SH-SY5Y (cell line): Measurements from ENCODE around the gene KRT28.

Experiments
- GATA2 ChIP-seq: IDR thresholded peaks from 2 replicates; pipeline ENCODE4 v1.6.1; 2011; ENCODE audit warnings: mild to moderate bottlenecking, low read depth, low read length
- GATA3 ChIP-seq: IDR thresholded peaks from 2 replicates; pipeline ENCODE4 v1.6.1; 2011; ENCODE audit warnings: low read depth, mild to moderate bottlenecking, low read length, moderate library complexity

Gene KRT28

DNA sequence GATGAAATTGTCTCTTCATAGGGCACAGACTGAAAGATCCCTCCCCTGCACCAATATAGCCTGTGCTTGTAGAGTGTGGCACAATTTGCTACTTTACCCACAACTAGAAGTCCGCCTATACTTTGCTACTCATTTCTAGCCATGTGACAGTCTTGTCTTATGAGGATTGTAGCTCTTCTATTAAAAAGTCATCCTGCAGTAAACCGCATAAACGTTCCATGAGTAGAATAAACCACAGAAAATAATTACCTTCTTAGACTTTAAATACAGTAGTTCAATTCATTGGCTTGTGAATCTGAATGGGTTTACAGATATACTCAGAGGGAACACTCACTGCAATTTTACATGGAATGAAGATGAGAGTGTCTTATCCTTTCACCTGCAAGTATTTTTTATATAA lies 21.8 kb downstream of the KRT28 start:
- TF ChIP-seq GATA3: no peak
- no peak for TF ChIP-seq GATA2

DNA sequence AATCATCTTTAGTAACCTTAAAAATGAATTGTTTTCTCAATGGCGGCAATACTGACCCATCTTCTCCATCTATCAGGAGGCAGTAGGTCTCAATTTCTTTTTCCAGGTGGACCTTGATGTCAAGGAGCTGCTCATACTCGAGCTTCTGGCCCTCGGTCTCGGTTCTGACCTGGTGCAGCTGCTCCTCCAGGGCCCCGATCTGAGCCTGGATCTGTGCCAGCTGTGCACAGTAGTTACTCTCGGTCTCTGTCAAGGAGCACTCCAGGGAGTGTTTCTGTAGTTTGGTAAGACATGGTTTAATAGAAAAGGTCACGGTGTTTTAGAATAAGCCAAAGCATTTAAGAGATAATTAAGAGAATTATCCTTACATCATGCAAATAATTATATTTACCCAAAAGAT lies 22.3 kb downstream of the KRT28 start:
- TF ChIP-seq GATA3: no peak
- no peak for TF ChIP-seq GATA2

DNA sequence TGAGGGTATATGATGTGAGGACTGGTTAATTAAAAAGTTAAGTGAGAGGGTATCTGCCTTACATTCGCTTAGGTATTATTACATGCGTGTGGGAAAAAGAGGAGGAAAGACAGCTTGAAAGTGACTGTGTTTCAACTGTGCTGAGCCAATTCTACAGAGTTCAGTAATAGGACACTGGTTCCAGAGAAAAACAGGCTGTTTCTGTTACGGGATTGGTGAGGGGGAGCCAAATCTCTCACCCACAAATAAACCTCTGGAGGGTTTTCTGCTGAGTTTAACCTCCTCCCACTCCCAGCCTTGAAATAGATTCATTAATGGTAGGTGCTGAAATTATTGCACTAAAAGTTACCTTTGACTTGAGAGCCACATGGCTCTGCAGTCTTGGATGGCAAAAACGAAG lies 23.8 kb downstream of the KRT28 start:
- TF ChIP-seq GATA3 (no peak), GATA2 (no peak)

DNA sequence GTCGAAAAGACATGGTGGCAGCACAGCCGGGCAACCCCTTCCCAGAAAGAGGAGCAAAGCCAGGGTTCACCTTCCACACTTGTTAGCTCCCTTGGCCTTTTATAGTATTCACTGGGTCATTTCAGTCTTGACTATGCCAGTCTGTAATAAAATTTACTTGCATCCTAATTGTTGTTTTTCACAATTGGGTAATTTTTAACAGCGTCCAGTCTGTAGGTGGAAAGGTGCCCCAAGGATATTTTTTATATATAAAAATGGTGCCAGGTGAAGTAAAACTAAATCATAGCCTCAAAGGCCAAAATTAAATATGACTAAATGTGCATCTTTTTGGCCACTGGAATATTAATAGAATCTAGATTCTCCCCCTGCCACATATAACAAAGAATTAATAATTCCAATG lies 27.7 kb downstream of the KRT28 start, which contains the start of gene KRT26:
TSS of gene KRT26 (minus strand) at position 101 of the 400 bp plus-strand sequence. CDS start at position 13, 88 bp downstream.
- TF ChIP-seq GATA2 (no peak), GATA3 (no peak)

DNA sequence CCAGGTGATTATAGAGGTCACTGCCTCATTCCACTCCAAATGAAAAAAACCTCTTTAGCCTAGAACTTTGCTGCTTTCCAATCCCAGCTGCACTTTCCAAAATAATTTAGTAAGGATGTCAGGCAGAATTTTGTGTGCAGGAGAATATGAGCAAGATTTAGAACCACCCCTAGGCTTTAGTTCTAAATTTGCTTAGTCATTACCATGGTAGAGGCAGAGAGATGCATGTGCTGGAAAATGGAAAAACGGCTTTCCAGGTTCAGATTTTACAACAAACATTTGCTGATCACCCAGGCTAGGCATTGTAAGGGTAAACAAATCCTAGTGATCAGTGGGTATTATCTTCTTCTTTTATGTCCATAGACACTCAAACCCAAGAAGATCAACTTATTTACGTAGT lies 34.1 kb downstream of the KRT28 start:
- TF ChIP-seq GATA2 (no peak), GATA3 (no peak)

DNA sequence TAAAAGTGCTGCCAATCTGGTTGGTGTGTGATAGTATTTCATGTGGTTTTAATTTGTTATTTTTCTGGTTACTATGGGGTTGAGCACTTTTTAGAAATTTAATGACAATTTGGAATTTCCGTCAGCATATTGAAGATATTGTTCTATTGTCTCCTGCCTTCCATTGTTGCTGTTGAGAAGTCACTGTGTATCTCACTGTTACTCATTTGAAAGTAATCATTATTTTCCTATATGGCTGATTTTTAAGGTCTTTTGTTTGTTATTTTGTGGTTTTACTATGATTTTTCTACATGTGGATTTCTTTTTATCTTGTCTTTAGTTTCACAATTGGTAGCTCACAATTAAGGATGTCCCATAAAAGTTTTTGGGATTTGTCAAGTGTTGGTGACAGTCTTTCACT lies 36.0 kb downstream of the KRT28 start:
- TF ChIP-seq GATA3 (no peak), GATA2 (no peak)

DNA sequence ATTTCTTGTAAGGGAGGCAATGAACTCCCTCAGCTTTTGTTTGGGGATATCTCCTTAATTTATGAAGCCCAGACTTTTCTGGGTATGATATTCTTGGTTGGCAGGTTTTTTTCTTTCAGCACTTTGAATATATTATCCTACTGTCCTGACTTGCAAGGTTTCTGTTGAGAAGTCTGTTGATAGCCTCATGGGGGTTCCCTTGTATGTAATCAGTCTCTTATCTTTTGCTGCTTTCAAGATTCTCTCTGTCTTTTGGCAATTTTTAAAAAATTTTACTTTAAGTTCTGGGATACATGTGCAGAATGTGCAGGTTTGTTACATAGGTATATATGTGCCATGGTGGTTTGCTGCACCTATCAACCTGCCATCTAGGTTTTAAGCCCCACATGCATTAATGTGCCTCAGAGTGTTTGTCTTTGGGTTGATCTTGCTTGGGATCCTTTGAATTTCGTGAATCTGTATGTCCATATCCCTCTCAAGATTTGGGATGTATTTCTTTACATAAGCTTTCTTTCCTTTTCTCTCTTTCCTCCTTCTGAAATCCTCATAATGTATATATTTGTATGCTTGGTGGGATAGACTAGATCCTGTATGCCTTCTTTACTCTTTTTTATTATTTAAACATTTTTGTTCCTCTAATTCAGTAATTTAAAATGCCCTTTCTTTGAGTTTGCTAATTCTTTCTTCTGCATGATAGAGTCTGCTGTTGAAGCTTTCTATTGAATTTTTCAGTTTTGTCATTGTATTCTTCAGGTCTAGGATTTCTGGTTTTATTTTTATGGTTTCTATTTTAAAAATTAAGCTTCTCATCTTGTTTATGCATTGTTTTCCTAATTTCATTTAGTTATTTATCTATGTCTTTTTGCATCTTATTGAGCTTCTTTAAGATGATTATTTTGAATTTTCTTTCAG lies 39.4 kb downstream of the KRT28 start:
- TF ChIP-seq GATA3 (no peak), GATA2 (no peak)

DNA sequence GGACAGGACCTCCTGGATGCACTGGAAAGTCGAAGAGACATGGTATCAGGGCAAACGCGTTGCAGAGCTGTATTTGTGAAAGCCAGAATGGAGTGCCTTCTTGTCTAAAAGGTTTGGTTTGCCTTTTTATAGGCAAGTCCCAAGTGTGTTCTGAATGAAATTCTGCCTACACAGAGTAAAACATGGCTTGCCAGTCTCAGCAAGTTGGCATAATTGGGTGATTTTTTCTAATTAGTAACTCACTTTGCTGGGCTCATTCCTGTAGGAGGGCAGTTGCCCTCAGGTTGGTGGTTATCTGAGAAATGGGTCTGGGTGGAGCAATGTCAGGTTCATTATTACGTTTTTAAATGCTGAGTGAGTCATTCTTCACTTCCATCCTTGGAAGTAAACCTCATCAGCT lies 44.5 kb downstream of the KRT28 start, which contains the start of gene KRT25:
TSS of gene KRT25 (minus strand) at position 101 of the 400 bp plus-strand sequence. CDS start at position 41, 60 bp downstream.
- TF ChIP-seq GATA3 (no peak), GATA2 (no peak)

DNA sequence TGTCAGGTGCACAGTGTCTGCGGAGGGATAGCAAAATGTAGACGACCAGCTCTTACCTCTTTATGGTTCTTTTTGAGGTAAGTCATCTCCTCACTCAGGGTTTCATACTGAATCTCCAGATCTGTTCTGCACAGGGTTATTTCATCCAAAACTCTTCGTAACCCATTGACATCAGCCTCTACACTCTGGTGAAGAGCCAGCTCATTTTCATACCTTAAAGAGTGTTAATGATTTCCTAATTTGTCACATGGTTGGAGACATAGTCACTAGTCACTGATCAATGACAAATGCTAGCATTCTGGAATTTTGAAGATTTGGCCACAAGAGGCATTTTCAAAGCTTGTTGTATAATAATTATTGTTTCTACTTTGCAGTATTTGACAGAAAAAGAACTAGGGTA lies 46.0 kb downstream of the KRT28 start:
- TF ChIP-seq GATA2 (no peak), GATA3 (no peak)

DNA sequence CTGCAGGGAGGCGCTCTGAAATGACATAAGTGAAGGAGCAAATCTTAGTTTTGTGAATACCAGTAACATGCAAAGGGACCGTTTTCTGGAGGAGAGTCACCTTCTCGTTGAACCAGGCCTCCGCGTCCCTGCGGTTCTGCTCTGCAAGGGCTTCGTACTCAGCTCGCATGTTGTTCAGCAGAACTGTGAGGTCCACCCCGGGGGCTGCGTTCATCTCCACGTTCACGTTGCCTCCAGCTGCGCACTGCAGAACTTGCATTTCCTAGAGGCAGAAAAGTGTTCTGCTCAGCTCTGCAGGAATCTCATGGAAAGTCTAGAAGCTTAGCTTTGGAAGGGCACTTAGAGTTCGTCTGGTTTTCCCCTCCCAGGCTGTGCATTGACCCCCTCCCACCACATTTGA lies 48.7 kb downstream of the KRT28 start:
- TF ChIP-seq GATA3 (no peak), GATA2 (no peak)

DNA sequence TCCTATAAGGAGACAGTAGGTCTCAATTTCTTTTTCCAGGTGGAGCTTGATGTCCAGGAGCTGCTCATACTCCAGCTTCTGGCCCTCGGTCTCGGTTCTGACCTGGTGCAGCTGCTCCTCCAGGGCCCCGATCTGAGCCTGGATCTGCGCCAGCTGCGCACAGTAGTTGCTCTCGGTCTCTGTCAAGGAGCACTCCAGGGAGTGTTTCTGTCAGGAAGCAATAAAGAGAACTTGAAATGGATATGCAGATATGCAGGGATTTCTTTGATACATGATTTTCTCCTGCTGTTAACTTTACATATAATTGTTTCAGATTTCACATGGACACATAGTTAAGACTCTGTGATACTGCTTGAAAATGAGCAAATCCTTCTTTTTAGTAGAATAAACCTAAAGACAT lies 49.4 kb downstream of the KRT28 start:
- no peak for TF ChIP-seq GATA2
- no peak for TF ChIP-seq GATA3
